GM18526 (cell line): Measurements from ENCODE around the gene PIGU.

ENCODE experiments used
- POLR2A ChIP-seq: IDR thresholded peaks from 3 replicates; pipeline ENCODE4 v1.6.1; 2011; ENCODE audit not compliant: insufficient read length; ENCODE audit errors: extremely low read depth

Gene PIGU

DNA sequence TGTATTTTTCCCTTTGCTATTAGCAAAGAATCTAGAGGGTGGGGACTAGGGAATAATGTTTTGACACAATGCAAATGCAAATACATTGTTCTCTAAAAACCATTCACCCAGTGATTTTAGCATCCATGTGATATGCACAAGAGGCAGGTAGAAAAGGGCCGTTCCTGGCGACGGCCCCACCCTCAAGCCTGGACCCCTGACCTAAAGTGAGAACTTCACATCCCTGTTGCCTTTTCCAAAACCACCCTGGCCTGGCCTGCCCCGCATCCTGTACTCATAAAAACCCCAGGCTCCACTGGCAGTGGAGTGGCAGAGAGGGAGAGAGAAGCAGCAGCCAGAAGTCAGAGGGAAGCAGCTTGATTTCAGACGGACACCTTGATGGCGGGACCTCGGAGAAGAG is 69.8 kb downstream of the PIGU start:
- no peak for TF ChIP-seq POLR2A

DNA sequence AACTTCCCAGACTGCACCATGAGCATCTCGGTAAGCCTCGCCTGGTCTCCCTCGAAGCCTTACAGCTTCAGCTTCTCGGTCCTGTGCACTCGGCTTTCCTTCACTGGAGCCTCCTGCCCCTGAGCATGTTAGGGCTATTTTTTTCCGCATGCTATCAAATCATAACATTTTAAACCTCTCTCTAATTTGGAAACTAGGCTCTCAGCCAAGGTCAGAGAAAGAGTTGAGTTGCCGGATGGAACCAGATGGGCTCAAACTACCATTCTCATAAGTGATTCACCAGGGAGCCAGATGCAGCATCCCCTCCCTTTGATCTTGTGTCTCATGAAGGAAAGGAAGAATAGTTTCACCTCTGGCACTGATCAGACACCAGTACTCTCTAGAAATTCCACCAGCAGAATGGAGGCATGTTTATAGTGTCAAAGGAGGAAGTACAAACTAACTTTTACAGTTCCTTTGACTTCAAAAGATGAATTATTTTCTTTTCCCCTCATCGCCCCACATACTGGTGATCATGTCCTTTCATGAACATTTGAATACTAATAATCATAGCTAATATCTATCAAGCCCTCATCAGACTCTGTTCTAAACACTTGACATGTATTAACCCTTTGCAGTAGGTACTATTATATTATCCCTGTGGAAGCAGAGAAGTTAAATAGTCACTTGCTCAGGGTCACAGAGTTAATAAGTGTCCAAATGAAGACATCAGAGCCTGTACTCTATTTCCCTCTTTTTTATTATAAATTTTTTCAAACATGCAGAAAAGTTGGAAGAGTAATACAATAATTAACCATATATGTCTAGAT is 71.7 kb downstream of the PIGU start:
- TF ChIP-seq POLR2A = no peak

DNA sequence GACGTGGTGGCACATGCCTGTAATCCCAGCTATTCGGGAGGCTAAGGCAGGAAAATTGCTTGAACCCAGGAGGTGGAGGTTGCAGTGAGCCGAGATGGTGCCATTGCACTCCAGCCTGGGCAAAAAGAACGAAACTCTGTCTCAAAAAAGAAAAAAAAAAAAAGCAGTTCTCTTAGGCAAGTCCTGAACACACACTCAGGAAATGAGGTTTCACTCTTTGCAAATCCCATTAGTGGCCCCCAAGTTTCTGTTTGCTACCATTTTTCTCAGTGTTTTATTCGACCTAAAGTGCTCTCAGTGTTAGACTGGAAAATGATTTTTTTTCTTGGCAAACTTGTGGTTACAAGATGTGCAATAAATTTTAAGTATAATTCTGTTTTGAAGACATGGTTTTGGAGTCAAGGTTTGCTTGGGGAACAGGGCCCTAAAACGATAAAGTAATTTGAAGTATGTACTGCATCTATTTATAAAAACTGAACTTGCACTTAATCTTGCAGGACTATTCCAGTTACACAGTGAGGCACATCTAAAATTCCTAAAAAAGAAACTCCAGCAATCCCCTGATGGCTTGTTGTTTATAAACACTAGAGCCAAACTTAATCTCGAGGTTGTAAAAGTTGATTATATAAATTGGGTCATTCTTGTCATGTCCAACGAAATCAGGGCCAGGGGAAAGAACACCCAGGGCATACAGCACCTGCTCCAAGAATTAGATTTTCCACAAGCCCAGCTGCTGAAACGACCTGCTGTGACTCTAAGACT is 75.8 kb downstream of the PIGU start:
- TF ChIP-seq POLR2A = no peak

- no peak for TF ChIP-seq POLR2A
Measured at GRCh38 chr20:34595377-34596184, 81.3 kb downstream of the PIGU start.

GRCh38 chr20:34586488-34587163 is 90.3 kb downstream of the PIGU start:
- no peak for TF ChIP-seq POLR2A

DNA sequence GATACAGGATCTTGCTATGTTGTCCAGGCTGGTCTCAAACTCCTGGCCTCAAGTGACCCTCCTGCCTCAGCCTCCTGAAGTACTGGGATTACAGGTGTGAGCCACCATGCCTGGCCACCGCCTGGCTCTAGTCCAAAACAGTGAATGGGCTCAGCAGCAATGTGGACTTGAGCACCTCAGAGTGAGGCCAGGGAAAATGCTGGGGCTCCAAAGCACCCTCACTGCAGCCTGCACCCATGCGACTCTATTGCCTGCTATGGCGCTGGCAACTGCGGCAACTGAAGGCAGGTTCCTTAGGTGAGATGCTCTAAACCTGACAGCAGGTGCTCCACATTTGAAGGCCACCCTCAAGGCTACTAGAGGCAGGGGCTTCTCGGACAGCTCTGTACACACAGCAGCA is 91.9 kb downstream of the PIGU start:
- no peak for TF ChIP-seq POLR2A

DNA sequence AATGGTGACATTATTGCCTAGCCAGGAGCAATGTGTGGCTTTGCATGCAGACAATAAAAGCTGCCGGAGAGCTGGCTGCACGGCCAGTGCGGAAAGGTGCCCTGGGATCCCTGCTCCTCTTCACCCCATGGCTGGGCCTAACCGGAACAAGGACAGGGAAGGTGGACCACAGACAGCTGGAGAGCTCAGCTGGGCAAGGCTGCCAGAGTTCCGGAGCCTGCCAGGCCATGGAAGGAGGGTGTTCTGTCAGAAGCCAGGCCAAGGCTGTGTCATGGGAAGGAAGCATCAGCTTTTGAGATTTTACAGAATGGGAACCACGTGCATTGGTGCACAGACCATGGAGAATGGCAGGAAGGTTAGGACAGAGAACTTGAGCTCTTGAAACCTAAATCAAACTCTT is 93.3 kb downstream of the PIGU start:
- TF ChIP-seq POLR2A = no peak

DNA sequence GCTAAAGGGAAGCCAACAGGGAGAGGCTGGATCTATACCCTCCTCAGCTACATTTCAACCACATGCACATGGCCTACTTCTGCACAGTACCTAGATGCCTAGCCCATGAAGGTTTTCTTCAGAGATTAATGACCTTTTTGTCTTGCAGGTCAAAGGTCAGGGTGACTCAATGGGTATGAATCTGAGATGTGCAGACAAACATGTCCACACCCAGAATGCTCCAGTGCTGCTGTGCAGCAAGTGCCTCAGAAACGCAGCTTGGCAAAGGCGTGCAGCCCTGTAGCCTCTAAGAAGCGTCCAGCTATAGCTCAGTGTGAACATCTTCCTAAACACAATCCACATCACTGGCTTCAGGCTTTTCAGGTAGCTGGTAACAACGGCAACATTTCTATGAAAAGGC is 94.0 kb downstream of the PIGU start:
- TF ChIP-seq POLR2A = no peak

DNA sequence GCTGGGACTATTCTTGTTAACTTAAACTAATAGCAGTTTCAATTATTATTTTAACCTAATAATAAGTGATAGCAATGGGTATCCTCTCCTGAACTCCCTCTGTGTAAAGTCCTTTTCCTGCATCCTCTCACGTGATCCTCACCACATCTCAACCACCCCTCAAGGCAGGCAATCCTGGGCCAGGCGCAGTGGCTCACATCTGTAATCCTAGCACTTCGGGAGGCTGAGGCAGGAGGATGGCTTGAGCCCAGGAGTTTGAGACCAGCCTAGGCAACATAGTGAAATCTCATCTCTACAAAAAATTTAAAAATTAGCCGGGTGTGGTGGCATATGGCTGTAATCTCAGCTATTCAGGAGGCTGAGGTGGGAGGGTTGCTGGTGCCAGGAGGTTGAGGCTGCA is 94.7 kb downstream of the PIGU start:
- TF ChIP-seq POLR2A = no peak

GRCh38 chr20:34581341-34582184 is 95.3 kb downstream of the PIGU start:
- TF ChIP-seq POLR2A = no peak

GRCh38 chr20:34579979-34580940 is 96.6 kb downstream of the PIGU start:
- TF ChIP-seq POLR2A = no peak

DNA sequence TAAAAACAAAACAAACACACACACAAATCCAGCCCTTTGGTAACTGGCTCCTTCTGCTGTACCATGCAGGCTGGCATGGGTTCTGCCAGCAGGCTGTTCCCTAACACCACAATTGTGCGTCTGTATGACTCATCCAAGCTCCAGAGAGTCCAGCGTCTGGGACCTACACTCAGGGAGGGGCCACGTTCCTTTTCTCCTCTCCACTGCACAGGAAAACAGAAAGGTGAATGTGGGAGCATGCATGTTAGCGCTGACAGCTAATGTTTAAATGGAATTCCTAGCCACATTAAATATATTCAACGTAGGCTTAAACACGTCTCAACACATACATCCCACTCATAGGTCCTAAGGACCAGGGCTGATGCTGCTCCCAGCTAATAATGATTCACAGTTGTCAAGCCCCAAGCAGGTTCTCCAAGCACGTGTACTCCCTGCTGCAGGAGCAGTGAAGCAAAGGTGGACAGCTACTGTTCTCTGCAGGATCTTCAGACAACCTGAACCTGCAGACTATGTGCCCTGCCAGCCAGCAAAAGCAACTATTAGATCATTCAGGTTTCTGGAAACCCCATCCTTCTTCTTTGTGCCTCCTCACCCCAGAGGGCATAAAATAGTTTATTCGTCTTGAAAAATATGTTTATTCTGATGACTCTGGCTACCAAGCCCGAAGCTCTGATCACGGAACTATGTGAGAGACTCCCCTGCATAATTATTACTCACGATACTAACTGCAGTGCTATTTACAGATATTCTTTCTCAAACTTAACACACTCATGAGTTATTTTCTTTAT is 97.5 kb downstream of the PIGU start:
- TF ChIP-seq POLR2A = no peak
